HG03575 (cell line): Measurements from ENCODE around the gene CBFB.
"Not testable (repeated sequence)": the region's sequence is repeated elsewhere in the genome, so short reads cannot be mapped to it uniquely, and the experiment has no call there.

Experiments
- ATAC-seq: cut with Tn5 transposase; IDR thresholded peaks from one replicate; pipeline ENCODE4 v1.9.1; 2021; ENCODE audit not compliant: unreplicated experiment, insufficient number of reproducible peaks, low FRiP score; ENCODE audit errors: extremely low read depth

Gene CBFB

GRCh38 chr16:67028696-67029253, at the start of gene CBFB:
CBFB (plus strand) TSS chr16:67029149; CDS start chr16:67029408, 259 bp downstream.
- no peak for ATAC-seq

GRCh38 chr16:66983033-66983432, 45.9 kb upstream of the CBFB start:
- no peak for ATAC-seq

GRCh38 chr16:66984892-66985311, 44.0 kb upstream of the CBFB start:
- ATAC-seq, result no peak

GRCh38 chr16:66986559-66986958, 42.4 kb upstream of the CBFB start:
- no peak for ATAC-seq

GRCh38 chr16:66988197-66988788, 40.7 kb upstream of the CBFB start, which contains the start of gene CES4A:
CES4A (plus strand) TSS chr16:66988589; CDS start chr16:66988773, 184 bp downstream.
- ATAC-seq, result no peak

GRCh38 chr16:66991545-66992077, 37.3 kb upstream of the CBFB start:
- ATAC-seq, result no peak

- ATAC-seq, result not testable (repeated sequence)
These were observed 35.4 kb upstream of the CBFB start for GRCh38 chr16:66993558-66993957.

GRCh38 chr16:66996324-66996982, 32.5 kb upstream of the CBFB start:
- no peak for ATAC-seq

- no peak for ATAC-seq
These were observed 32.0 kb upstream of the CBFB start for GRCh38 chr16:66996983-66997358.

- no peak for ATAC-seq
These were observed 28.3 kb upstream of the CBFB start for GRCh38 chr16:67000384-67001351.

GRCh38 chr16:67001726-67002125, 27.2 kb upstream of the CBFB start:
- ATAC-seq, result no peak

- no peak for ATAC-seq
These were observed 21.9 kb upstream of the CBFB start for GRCh38 chr16:67006930-67007658.

- ATAC-seq, result no peak
These were observed 19.8 kb upstream of the CBFB start for GRCh38 chr16:67009158-67009557.

GRCh38 chr16:67011274-67011673, 17.7 kb upstream of the CBFB start:
- no peak for ATAC-seq

GRCh38 chr16:67013233-67013822, 15.6 kb upstream of the CBFB start:
- ATAC-seq, result no peak

GRCh38 chr16:67013823-67014633, 14.9 kb upstream of the CBFB start:
- ATAC-seq, result no peak

GRCh38 chr16:67014634-67015312, 14.2 kb upstream of the CBFB start:
- ATAC-seq, result no peak
